Sigmoid colon (tissue), 7 donors: ENCODE data around the gene BLM. TPM values are rescaled to one million over a fixed set of nuclear protein-coding genes. Genes with fewer than 3 reads are reported as not detected.

Experiments
- DNase-seq: peaks from one replicate; pipeline ENCODE4 v3.0.0-alpha.2; 2019
- H3K27ac ChIP-seq, 4 donors: fragments of 200-600 bp; sonication (generic); one replicate each; pipeline ENCODE4 v1.5.1; 2016 to 2019; ENCODE audit warnings: mild to moderate bottlenecking in 1 of 4
- H3K27me3 ChIP-seq, 3 donors: fragments of 200-600 bp; sonication (generic); one replicate each; pipeline ENCODE4 v1.5.1; 2019; ENCODE audit warnings: mild to moderate bottlenecking in 1 of 3
- H3K36me3 ChIP-seq, 4 donors: fragments of 200-600 bp; sonication (generic); one replicate each; pipeline ENCODE4 v1.5.1; 2016 to 2019
- H3K4me1 ChIP-seq, 4 donors: fragments of 200-600 bp; sonication (generic); one replicate each; pipeline ENCODE4 v1.5.1; 2017 to 2019
- H3K4me3 ChIP-seq, 4 donors: fragments of 200-600 bp; sonication (generic); one replicate each; pipeline ENCODE4 v1.5.1; 2017 to 2019; ENCODE audit warnings: mild to moderate bottlenecking in 2 of 4, moderate library complexity in 1 of 4
- H3K9me3 ChIP-seq, 4 donors: fragments of 200-600 bp in 3 of 4; sonication (generic) in 3 of 4; one replicate each; pipeline versions ENCODE4 v1.5.1 to v1.6.1; 2013 to 2019
- CTCF ChIP-seq, 4 experiments: fragments of 450-650 bp in 3 of 4; fragments of 200-600 bp in 1 of 4; IDR thresholded peaks; one replicate each; pipeline ENCODE4 v1.5.1; 2016 to 2019; ENCODE audit warnings: antibody characterized with exemption in 4 of 4, mild to moderate bottlenecking in 3 of 4, moderate library complexity in 2 of 4
- EP300 ChIP-seq, 4 donors: sonication (generic); formaldehyde crosslinking; IDR thresholded peaks; one replicate each; pipeline ENCODE4 v1.6.1; 2017; ENCODE audit warnings: antibody characterized with exemption in 4 of 4
- POLR2A ChIP-seq, 2 donors: fragments of 450-650 bp; IDR thresholded peaks; one replicate each; pipeline ENCODE4 v1.6.1; 2016; ENCODE audit warnings: antibody characterized with exemption in 2 of 2, mild to moderate bottlenecking in 2 of 2, moderate library complexity in 2 of 2
- POLR2AphosphoS5 ChIP-seq, 4 donors: sonication (generic); formaldehyde crosslinking; IDR thresholded peaks; one replicate each; pipeline ENCODE4 v1.6.1; 2017; ENCODE audit warnings: antibody characterized with exemption in 4 of 4
- WGBS, 2 donors: extraction: QIAGEN DNeasy Blood & Tissue Kit; methylation state at CpG; one replicate each; pipeline ENCODE4 v1.1.7; 2013; 5-methylcytosine and 5-hydroxymethylcytosine counted together
- intact Hi-C: fragments of 100-400 bp; cut with DNase I; formaldehyde crosslinking; loops from one replicate; pipeline ENCODE4 v1.15.1; 2023
- polyA plus RNA-seq, 3 donors: library from polyadenylated mRNA; stranded (reverse); fragments of 200-250 nt; gene quantifications; one replicate each; pipeline ENCODE4 v1.2.3, GENCODE V29; 2013
- total RNA-seq, 4 donors: library from RNA; depleted of rRNA; stranded (reverse); fragments of >200 nt; gene quantifications; one replicate each; pipeline ENCODE4 v1.1.0, GENCODE V29; 2016
- donor health status: healthy with polysubstance abuse.
- donor health status: Bipolar disorder and iron deficiency.
- donor health status: healthy.

BLM gene
- total and polyA plus RNA-seq, 7 donors: 0.54 to 6.2 (median 0.85) TPM; not detected in 1

- no peak for TF ChIP-seq CTCF (IDR thresholded peaks at IDR 0.05)
- no peak for TF ChIP-seq EP300 (IDR thresholded peaks at IDR 0.05)
- no peak for TF ChIP-seq POLR2AphosphoS5 (IDR thresholded peaks at IDR 0.05)
- TF ChIP-seq POLR2A (IDR thresholded peaks at IDR 0.05): no peak
- Histone ChIP-seq H3K27ac (no peak overlapping the region), H3K9me3 (no peaks in the 10 kb centered on the region), H3K4me3 (no peak overlapping the region), H3K4me1 (no peaks in the 10 kb centered on the region), H3K36me3 (no peaks in the 10 kb centered on the region), H3K27me3 (no peaks in the 10 kb centered on the region)
- DNase-seq: no peak
- intact Hi-C loops: no loop called here
- WGBS, 2 donors: 55 to 73% methylated on average over 10 of the region's 10 CpGs
Measured at GRCh38 chr15:90859234-90860131, 142.3 kb downstream of the BLM start.

GRCh38 chr15:90860450-90860849, 143.3 kb downstream of the BLM start:
- TF ChIP-seq POLR2A (IDR thresholded peaks at IDR 0.05) (no peak), POLR2AphosphoS5 (IDR thresholded peaks at IDR 0.05) (no peak), EP300 (IDR thresholded peaks at IDR 0.05) (no peak), CTCF (IDR thresholded peaks at IDR 0.05) (no peak)
- 29 to 85% methylated on average over 7 of the region's 7 CpGs for WGBS, 2 donors
- intact Hi-C loops: no loop called here
- Histone ChIP-seq H3K27me3 (no peaks in the 10 kb centered on the region), H3K27ac (no peak overlapping the region), H3K9me3 (no peaks in the 10 kb centered on the region), H3K4me1 (no peaks in the 10 kb centered on the region), H3K4me3 (no peak overlapping the region), H3K36me3 (no peaks in the 10 kb centered on the region)
- no peak for DNase-seq

- no peak for DNase-seq
- H3K4me3 ChIP-seq: no peak overlapping the region
- no peak overlapping the region for H3K27ac ChIP-seq
- H3K9me3 ChIP-seq: no peaks in the 10 kb centered on the region
- H3K36me3 ChIP-seq: no peaks in the 10 kb centered on the region
- H3K4me1 ChIP-seq: no peaks in the 10 kb centered on the region
- WGBS, 2 donors: 19 to 71% methylated on average over 14 of the region's 14 CpGs
- no peaks in the 10 kb centered on the region for H3K27me3 ChIP-seq
- no peak for TF ChIP-seq EP300 (IDR thresholded peaks at IDR 0.05)
- no peak for TF ChIP-seq POLR2A (IDR thresholded peaks at IDR 0.05)
- TF ChIP-seq POLR2AphosphoS5 (IDR thresholded peaks at IDR 0.05): no peak
- no peak for TF ChIP-seq CTCF (IDR thresholded peaks at IDR 0.05)
- intact Hi-C loops: no loop called here
Measured at GRCh38 chr15:90860942-90861675, 144.0 kb downstream of the BLM start.

- WGBS, 2 donors: 47 to 84% methylated on average over 6 of the region's 6 CpGs
- Histone ChIP-seq H3K36me3 (no peaks in the 10 kb centered on the region), H3K4me3 (no peak overlapping the region), H3K27me3 (no peaks in the 10 kb centered on the region), H3K27ac (no peak overlapping the region), H3K4me1 (no peaks in the 10 kb centered on the region), H3K9me3 (no peaks in the 10 kb centered on the region)
- intact Hi-C loops: no loop called here
- no peak for DNase-seq
- no peak for TF ChIP-seq EP300 (IDR thresholded peaks at IDR 0.05)
- no peak for TF ChIP-seq POLR2A (IDR thresholded peaks at IDR 0.05)
- no peak for TF ChIP-seq CTCF (IDR thresholded peaks at IDR 0.05)
- TF ChIP-seq POLR2AphosphoS5 (IDR thresholded peaks at IDR 0.05): no peak
Measured at GRCh38 chr15:90862487-90862886, 145.3 kb downstream of the BLM start.
